Pulmonary artery endothelial cell (primary cell): ENCODE measurements around the gene XYLT1. TPM values are rescaled to one million over a fixed set of nuclear protein-coding genes. Genes with fewer than 3 reads are reported as not detected.
"Not testable (repeated sequence)": the region's sequence is repeated elsewhere in the genome, so short reads cannot be mapped to it uniquely, and the experiment has no call there.

Experiments used
- DNase-seq: peaks from one replicate; pipeline ENCODE4 v3.0.0-alpha.2; 2011; ENCODE audit warnings: low read depth, low spot score
- total RNA-seq: library from RNA; depleted of rRNA; stranded (reverse); fragments of >200 nt; gene quantifications from 2 replicates; pipeline ENCODE4 v1.2.3, GENCODE V29; 2014

Gene XYLT1
- total RNA-seq, 1 donor from 2014 or later = 0.92 TPM

DNA sequence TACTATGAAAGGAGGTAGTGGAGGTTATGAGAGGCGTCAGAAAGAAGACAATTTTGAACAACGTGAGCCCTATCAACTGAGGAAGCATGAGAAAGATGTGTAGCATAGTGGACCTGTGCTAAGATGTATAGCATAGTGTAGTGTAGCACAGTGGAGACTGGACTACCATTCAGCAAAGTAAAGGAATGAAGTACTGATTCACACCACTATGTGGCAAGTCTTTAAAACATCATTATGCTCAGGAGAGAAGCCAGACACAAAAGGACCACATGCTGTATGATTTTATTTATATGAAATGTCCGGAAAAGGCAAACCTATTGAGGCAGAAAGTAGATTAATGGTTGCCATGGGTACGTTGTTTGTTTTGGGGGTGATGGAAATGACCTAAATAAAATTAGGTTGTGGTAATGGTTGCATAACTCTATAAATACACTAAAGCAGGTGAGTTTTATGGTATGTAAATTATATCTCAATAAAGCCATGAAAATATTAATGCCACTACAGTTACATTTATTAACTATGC is 20.4 kb upstream of the XYLT1 start:
- no peak for DNase-seq

DNA sequence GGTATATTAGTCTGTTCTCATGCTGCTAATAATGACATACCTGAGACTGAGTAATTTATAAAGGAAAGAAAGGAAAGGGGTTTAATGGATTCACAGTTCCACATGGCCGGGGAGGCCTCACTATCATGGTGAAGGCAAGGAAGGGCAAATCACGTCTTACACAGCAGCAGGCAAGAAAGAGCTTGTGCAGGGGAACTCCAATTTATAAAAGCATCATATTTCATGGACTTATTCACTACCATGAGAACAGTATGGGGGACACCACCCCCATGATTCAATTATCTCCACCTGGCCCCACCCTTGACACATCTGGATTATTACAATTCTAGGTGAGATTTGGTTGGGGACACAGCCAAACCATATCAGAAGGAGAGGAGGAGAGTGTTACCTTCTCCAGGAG is 17.7 kb upstream of the XYLT1 start:
- no peak for DNase-seq

DNA sequence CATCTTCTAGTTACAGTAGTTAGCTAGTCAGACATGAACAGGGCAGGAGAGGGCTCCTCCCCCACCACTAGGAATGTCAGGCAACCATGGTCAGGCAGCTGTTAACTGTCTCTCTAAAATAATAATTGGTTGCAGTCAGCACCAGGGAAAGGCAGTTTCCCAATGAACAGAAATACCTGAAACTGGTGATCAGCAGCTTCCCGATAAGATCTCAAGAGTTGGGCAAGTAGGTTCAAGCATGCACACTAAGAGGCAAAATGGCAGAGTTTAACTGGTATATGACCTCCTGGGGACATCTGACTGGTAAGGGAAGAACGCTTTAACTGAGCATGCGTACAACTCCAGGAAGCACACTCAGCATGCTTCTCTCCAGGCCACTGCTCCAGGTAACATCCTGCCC is 12.6 kb upstream of the XYLT1 start:
- no peak for DNase-seq

- not testable (repeated sequence) for DNase-seq
These were observed 11.6 kb upstream of the XYLT1 start for GRCh38 chr16:17482341-17482740.

GRCh38 chr16:17481736-17482135 is 11.0 kb upstream of the XYLT1 start:
- no peak for DNase-seq

DNA sequence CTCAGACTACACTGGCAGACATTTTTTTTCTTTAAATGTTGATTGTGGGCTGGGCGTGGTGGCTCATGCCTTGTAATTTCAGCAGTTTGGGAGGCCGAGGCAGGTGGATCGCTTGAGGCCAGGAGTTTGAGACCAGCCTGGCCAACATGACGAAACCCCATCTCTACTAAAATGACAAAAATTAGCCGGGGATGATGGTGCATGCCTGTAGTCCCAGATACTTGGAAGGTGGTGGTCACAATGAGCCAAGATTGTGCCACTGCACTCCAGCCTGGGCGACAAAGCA is 6.4 kb upstream of the XYLT1 start:
- not testable (repeated sequence) for DNase-seq

DNA sequence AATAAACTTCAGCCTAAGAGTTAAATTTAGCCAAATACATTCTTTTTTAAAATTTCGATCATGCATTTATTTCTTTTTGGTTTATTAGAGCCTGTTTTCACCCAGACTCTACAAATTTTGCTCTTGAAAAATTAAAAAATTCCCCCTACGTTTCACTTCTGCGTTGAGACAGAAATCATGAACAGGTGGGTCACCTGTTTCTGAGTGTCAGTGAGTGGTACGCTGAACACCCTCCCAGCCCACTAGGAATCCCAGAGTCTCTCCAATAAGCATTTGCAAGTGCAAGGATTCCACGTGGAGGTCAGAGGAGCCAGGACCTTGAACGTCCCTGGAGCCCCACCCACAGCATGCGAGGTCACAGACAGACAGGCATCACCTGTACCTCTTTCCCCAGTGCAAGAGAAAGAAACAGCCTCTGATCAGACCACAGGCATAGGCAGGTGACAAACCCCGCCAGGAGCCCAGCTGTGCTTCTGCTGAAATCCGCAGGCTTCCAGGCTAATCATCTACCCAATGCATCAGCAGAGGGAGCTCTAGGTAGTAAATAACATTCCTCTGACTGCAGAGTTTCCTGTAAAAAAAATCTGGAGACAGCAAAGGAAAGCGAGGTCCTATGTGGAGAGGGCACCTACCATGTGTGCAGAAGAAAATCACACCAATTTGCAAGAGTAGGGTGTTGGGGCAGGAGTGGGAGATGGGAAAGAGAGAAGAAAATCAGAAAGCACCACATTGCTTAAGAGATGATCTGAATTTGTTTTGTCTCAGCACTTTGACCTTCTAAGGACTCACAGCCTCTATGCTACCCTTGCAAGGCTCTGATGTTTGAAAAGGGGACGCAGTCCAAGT is 5.9 kb upstream of the XYLT1 start:
- DNase-seq = no peak

- no peak for DNase-seq
These were observed 4.3 kb upstream of the XYLT1 start for GRCh38 chr16:17475104-17475503.

GRCh38 chr16:17474572-17474971 is 3.8 kb upstream of the XYLT1 start:
- DNase-seq = no peak

GRCh38 chr16:17474037-17474436 is 3.3 kb upstream of the XYLT1 start:
- no peak for DNase-seq

GRCh38 chr16:17471719-17472461 is 1.1 kb upstream of the XYLT1 start:
- DNase-seq = no peak

DNA sequence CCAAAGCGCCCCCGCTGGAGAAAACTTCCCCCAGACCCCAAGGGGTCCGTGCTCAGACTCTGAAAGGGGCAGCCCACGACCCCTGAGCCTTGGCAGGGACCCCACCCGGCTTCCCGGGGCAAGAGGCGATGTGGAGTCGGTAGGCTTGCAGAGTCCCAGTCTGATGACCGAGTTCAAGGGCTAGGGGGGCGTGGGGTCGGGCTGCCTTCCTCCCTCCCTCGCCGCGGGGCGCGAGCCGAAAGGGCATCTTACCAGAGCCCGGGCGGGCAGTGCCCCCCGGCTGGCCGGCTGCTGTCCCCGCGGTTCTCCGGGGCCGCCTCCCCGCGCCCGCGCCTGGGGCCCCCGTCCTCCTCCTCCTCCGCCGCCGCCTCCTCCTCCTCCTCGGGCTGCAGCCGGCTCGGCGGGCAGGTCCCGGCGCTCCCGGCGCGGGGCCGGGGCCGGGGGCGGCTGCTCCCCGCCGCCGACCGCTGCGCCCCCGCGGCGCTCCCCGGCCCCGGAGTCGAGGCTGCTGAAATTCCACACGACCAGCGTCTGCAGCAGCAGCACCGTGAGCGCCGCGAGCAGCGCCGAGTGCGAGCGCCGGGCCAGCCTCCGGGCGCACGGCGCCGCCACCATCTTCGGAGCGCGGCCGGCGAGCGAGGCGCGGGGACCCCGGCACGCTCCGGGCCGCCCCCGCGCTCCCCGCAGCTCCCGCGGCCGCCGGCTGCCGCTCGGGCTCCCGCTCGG is 415 bp downstream of the XYLT1 start:
- no peak for DNase-seq

- no peak for DNase-seq
These were observed 999 bp downstream of the XYLT1 start for GRCh38 chr16:17469741-17470181.

GRCh38 chr16:17469011-17469740 is 1.6 kb downstream of the XYLT1 start:
- no peak for DNase-seq

DNA sequence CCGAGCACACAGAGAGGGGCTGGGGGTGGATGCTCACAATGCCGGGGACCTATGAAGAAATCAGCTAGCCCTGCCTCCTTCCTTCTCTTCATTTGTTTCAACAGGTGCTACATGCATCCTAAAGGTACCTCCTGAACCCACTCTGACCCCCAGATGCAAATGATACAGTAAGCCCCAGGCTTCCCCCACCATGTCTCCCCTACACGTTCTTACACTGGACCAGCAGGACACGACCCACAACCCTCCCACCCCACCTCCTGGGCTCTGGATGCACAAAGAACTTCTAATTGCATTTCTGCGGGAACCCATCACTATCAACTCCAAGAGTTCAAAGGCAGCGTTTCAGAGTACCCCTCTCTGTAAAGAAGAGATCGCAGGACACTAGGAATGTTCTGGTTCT is 2.1 kb downstream of the XYLT1 start:
- DNase-seq = no peak

DNA sequence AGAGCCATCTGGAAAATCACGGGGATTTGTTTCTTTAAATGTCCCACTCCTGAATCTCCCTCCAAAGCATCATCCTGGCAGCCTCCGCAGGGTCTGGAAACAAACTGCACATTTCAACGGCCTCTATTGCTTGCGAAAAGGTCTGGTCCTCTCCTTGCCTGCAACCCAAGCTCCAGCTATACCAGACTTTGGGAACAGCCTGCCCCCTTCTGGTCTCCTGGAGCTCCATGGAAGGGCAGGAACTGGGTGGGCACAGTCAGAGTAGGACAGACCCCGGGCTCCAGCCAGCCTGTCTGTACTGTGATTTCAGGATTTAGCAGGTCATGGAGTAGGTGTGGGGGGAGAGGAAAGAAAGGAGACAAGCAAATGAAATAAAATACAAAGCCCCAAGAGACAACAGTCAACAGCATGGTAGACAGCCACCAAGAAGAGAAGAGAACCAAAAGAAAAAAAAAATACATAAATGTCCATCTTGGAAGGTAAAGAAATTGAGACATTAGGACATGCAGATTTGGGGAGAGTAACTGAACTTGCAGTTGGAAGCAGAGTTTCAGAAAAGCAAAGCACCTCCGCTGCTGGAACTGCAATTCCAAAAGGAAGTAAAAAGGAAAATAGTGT is 2.7 kb downstream of the XYLT1 start:
- no peak for DNase-seq

- no peak for DNase-seq
These were observed 3.9 kb downstream of the XYLT1 start for GRCh38 chr16:17466876-17467275.

- DNase-seq = no peak
These were observed 5.3 kb downstream of the XYLT1 start for GRCh38 chr16:17465460-17465859.

- no peak for DNase-seq
These were observed 7.4 kb downstream of the XYLT1 start for GRCh38 chr16:17463335-17463734.

- no peak for DNase-seq
These were observed 8.6 kb downstream of the XYLT1 start for GRCh38 chr16:17461951-17462729.
